GM12878 (cell line): ENCODE measurements around the gene VLDLR. TPM values are rescaled to one million over a fixed set of nuclear protein-coding genes. Genes with fewer than 3 reads are reported as not detected.
A peak's percentile ranks its signal among the peaks of the same experiment; 100 is the strongest.

Source experiments
- ATF7 ChIP-seq: fragments of 450-650 bp; IDR thresholded peaks from 2 replicates; pipeline ENCODE4 v1.6.1; 2016; ENCODE audit warnings: low read depth, mild to moderate bottlenecking
- CHD1 ChIP-seq: IDR thresholded peaks from 2 replicates; pipeline ENCODE4 v1.6.1; 2012; ENCODE audit warnings: low read depth, low read length, improper control_type of control experiment
- DPF2 ChIP-seq: fragments of 450-650 bp; IDR thresholded peaks from 2 replicates; pipeline ENCODE4 v1.6.1; 2017; ENCODE audit warnings: mild to moderate bottlenecking
- EP300 ChIP-seq, 2 experiments: fragments of 150-350 bp in 1 of 2; IDR thresholded peaks; 2 replicates each; pipeline ENCODE4 v1.6.1; 2011 to 2012; ENCODE audit warnings: low read depth in 2 of 2, low read length in 2 of 2, borderline replicate concordance in 1 of 2, improper control_type of control experiment in 1 of 2, inconsistent platforms in 1 of 2; ENCODE audit not compliant: control insufficient read depth in 1 of 2
- ESRRA ChIP-seq: IDR thresholded peaks from 2 replicates; pipeline ENCODE4 v1.6.1; 2012; ENCODE audit warnings: mild to moderate bottlenecking, low read length, improper control_type of control experiment
- ETV6 ChIP-seq, 2 experiments: fragments of 450-650 bp in 1 of 2; IDR thresholded peaks in 1 of 2; conservative IDR thresholded peaks in 1 of 2; 2 replicates each; pipeline ENCODE4 v1.6.1; 2014; ENCODE audit warnings: antibody characterized with exemption in 1 of 2, borderline replicate concordance in 1 of 2, low read depth in 1 of 2, mild to moderate bottlenecking in 1 of 2, moderate library complexity in 1 of 2
- LARP7 ChIP-seq: fragments of 450-650 bp; IDR thresholded peaks from 2 replicates; pipeline ENCODE4 v1.6.1; 2017; ENCODE audit warnings: mild to moderate bottlenecking
- MTA3 ChIP-seq: IDR thresholded peaks from 2 replicates; pipeline ENCODE4 v1.6.1; 2012; ENCODE audit warnings: low read length, inconsistent platforms, borderline replicate concordance
- PAX5 ChIP-seq: IDR thresholded peaks from 2 replicates; pipeline ENCODE4 v1.6.1; 2011; ENCODE audit warnings: low read depth, low read length, borderline replicate concordance
- RB1 ChIP-seq: fragments of 450-650 bp; formaldehyde crosslinking; IDR thresholded peaks from 2 replicates; pipeline ENCODE4 v1.6.1; 2017; ENCODE audit warnings: mild to moderate bottlenecking, borderline replicate concordance
- RUNX3 ChIP-seq: IDR thresholded peaks from 2 replicates; pipeline ENCODE4 v1.6.1; 2012; ENCODE audit warnings: low read length, inconsistent platforms
- ZNF24 ChIP-seq: fragments of 450-650 bp; IDR thresholded peaks from 2 replicates; pipeline ENCODE4 v1.6.1; 2017; ENCODE audit warnings: antibody characterized with exemption, mild to moderate bottlenecking
- ZNF622 ChIP-seq: fragments of 450-650 bp; IDR thresholded peaks from 2 replicates; pipeline ENCODE4 v1.6.1; 2017; ENCODE audit warnings: mild to moderate bottlenecking, inconsistent platforms
- polyA plus RNA-seq, 11 experiments: library from polyadenylated mRNA; depleted of rRNA in 4 of 11; unstranded in 6 of 11; stranded (reverse) in 5 of 11; fragments of >200 nt; fragmentation: Nextera tagmentation in 4 of 11; fragmentation: Illumina TruSeq in 1 of 11; extraction: Ambion mirVana in 4 of 11; extraction: Trizol in 1 of 11; gene quantifications; 1 replicate in 1 of 11; 2 replicates in 10 of 11; pipeline versions ENCODE4 v1.2.1 to v1.2.3, GENCODE V29; 2011 to 2016; ENCODE audit warnings: inconsistent platforms in 2 of 11, missing spikeins in 2 of 11, low read depth in 1 of 11
- total RNA-seq, 4 experiments: library from RNA; depleted of rRNA in 3 of 4; stranded (reverse); fragments of >200 nt in 3 of 4; fragmentation: Illumina TruSeq in 1 of 4; extraction: Trizol in 1 of 4; gene quantifications; 2 replicates each; pipeline versions ENCODE4 v1.2.1 to v1.2.3, GENCODE V29; 2013 to 2021
- TF ChIP-seq, protein P1 (sequence below): fragments of 450-650 bp; IDR thresholded peaks from 2 replicates; pipeline ENCODE4 v1.6.1; 2017; ENCODE audit warnings: mild to moderate bottlenecking, low read depth, inconsistent platforms; ENCODE audit not compliant: poor library complexity, severe bottlenecking
- TF ChIP-seq, protein P2 (sequence below): fragments of 450-650 bp; IDR thresholded peaks from 2 replicates; pipeline ENCODE4 v1.6.1; 2017; ENCODE audit warnings: borderline replicate concordance
- TF ChIP-seq, protein P3 (sequence below): fragments of 150-350 bp; IDR thresholded peaks from 2 replicates; pipeline ENCODE4 v1.6.1; 2014; ENCODE audit warnings: mild to moderate bottlenecking, low read depth, low read length
- TF ChIP-seq, protein P4 (sequence below): IDR thresholded peaks from 2 replicates; pipeline ENCODE4 v1.6.1; 2012; ENCODE audit warnings: low read depth, low read length, improper control_type of control experiment
- TF ChIP-seq, protein P5 (sequence below): fragments of 450-650 bp; formaldehyde crosslinking; IDR thresholded peaks from 2 replicates; pipeline ENCODE4 v1.5.0; 2022; ENCODE audit warnings: mild to moderate bottlenecking, missing genetic modification characterization

The VLDLR gene
- total and polyA plus RNA-seq, 10 of the 15 experiments (the other 5 are each of a cell fraction or from before 2014, with no cell fraction given), result 0.14 to 5.9 (median 0.57) TPM

DNA sequence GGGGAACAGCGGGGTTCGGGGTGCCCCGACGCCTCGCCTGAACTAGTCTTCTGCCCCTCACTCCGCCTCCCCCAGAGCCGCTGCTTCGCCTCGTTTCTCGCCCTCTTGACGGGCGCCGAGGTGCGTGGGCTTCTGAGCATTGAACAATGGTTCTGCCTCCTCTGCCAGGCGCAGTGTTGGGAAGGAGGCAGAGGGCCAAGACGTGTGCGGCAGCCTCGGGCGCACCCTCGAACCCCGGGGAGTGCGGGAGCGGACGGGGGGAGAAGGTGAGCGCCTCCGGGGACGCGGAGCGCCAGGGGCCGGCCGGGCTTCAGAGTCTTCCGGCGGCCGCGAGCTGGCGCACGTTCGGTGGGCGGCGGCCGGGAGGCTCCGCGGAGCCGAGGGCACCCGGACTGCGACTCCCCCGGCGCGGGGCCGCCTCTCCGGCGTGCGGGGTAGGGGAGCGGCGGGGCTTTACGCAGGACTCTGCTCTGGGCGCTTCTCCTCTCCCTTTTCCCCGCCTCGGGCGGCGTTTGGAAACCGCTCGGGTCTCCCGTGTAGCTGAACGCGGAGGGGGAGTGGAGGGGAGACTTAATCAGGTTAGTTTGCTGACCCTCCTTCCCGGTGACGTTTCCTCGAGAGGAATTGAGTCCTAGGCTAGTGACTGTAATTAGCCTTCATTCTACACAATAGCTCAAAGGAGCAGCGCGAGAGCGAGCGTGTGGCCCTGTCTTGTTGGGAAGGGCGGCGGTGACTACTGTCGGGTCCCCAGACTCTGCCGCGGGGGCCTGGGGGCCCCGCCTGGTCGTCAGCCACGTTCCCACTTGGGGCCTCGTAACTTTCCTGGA is 1.1 kb downstream of the VLDLR start (continued):
- TF ChIP-seq ATF7, result no peak
- no peak for TF ChIP-seq EP300 (IDR thresholded peaks at IDR 0.05; ENCODE audit: borderline replicate concordance in 1 of 2, control insufficient read depth in 1 of 2, low read depth in 2 of 2, low read length in 2 of 2)
- no peak for TF ChIP-seq CHD1
- TF ChIP-seq ESRRA, result no peak
- TF ChIP-seq ZNF24, result no peak
- no peak for TF ChIP-seq PAX5
- TF ChIP-seq MTA3, result no peak
- TF ChIP-seq, protein P1, sequence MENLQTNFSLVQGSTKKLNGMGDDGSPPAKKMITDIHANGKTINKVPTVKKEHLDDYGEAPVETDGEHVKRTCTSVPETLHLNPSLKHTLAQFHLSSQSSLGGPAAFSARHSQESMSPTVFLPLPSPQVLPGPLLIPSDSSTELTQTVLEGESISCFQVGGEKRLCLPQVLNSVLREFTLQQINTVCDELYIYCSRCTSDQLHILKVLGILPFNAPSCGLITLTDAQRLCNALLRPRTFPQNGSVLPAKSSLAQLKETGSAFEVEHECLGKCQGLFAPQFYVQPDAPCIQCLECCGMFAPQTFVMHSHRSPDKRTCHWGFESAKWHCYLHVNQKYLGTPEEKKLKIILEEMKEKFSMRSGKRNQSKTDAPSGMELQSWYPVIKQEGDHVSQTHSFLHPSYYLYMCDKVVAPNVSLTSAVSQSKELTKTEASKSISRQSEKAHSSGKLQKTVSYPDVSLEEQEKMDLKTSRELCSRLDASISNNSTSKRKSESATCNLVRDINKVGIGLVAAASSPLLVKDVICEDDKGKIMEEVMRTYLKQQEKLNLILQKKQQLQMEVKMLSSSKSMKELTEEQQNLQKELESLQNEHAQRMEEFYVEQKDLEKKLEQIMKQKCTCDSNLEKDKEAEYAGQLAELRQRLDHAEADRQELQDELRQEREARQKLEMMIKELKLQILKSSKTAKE, result no peak
- TF ChIP-seq, protein P2, sequence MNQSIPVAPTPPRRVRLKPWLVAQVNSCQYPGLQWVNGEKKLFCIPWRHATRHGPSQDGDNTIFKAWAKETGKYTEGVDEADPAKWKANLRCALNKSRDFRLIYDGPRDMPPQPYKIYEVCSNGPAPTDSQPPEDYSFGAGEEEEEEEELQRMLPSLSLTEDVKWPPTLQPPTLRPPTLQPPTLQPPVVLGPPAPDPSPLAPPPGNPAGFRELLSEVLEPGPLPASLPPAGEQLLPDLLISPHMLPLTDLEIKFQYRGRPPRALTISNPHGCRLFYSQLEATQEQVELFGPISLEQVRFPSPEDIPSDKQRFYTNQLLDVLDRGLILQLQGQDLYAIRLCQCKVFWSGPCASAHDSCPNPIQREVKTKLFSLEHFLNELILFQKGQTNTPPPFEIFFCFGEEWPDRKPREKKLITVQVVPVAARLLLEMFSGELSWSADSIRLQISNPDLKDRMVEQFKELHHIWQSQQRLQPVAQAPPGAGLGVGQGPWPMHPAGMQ, result no peak
- TF ChIP-seq LARP7, result 0 out of 2 replicates have a peak, but pooled peaks have one; percentile 26
- TF ChIP-seq, protein P3, sequence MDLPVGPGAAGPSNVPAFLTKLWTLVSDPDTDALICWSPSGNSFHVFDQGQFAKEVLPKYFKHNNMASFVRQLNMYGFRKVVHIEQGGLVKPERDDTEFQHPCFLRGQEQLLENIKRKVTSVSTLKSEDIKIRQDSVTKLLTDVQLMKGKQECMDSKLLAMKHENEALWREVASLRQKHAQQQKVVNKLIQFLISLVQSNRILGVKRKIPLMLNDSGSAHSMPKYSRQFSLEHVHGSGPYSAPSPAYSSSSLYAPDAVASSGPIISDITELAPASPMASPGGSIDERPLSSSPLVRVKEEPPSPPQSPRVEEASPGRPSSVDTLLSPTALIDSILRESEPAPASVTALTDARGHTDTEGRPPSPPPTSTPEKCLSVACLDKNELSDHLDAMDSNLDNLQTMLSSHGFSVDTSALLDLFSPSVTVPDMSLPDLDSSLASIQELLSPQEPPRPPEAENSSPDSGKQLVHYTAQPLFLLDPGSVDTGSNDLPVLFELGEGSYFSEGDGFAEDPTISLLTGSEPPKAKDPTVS, result no peak
- TF ChIP-seq, protein P4, sequence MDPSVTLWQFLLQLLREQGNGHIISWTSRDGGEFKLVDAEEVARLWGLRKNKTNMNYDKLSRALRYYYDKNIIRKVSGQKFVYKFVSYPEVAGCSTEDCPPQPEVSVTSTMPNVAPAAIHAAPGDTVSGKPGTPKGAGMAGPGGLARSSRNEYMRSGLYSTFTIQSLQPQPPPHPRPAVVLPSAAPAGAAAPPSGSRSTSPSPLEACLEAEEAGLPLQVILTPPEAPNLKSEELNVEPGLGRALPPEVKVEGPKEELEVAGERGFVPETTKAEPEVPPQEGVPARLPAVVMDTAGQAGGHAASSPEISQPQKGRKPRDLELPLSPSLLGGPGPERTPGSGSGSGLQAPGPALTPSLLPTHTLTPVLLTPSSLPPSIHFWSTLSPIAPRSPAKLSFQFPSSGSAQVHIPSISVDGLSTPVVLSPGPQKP, result no peak
- no peak for TF ChIP-seq DPF2
- TF ChIP-seq ETV6 (conservative IDR thresholded peaks at IDR 0.05 in 1 of 2, IDR thresholded peaks at IDR 0.05 in 1 of 2; ENCODE audit: borderline replicate concordance in 1 of 2, low read depth in 1 of 2), result no peak
- no peak for TF ChIP-seq RUNX3
- no peak for TF ChIP-seq ZNF622
- TF ChIP-seq RB1, result no peak
- TF ChIP-seq, protein P5, sequence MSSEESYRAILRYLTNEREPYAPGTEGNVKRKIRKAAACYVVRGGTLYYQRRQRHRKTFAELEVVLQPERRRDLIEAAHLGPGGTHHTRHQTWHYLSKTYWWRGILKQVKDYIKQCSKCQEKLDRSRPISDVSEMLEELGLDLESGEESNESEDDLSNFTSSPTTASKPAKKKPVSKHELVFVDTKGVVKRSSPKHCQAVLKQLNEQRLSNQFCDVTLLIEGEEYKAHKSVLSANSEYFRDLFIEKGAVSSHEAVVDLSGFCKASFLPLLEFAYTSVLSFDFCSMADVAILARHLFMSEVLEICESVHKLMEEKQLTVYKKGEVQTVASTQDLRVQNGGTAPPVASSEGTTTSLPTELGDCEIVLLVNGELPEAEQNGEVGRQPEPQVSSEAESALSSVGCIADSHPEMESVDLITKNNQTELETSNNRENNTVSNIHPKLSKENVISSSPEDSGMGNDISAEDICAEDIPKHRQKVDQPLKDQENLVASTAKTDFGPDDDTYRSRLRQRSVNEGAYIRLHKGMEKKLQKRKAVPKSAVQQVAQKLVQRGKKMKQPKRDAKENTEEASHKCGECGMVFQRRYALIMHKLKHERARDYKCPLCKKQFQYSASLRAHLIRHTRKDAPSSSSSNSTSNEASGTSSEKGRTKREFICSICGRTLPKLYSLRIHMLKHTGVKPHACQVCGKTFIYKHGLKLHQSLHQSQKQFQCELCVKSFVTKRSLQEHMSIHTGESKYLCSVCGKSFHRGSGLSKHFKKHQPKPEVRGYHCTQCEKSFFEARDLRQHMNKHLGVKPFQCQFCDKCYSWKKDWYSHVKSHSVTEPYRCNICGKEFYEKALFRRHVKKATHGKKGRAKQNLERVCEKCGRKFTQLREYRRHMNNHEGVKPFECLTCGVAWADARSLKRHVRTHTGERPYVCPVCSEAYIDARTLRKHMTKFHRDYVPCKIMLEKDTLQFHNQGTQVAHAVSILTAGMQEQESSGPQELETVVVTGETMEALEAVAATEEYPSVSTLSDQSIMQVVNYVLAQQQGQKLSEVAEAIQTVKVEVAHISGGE (CRISPR knock-in tag), result no peak
